HG02870 (cell line): ENCODE measurements around the gene POLR3G.

Experiments
- ATAC-seq: cut with Tn5 transposase; IDR thresholded peaks from one replicate; pipeline ENCODE4 v1.9.1; 2021; ENCODE audit warnings: mild to moderate bottlenecking, moderate library complexity; ENCODE audit not compliant: unreplicated experiment

POLR3G gene

GRCh38 chr5:90474235-90475107, at the start of gene POLR3G, which contains the start of gene MBLAC2:
TSS of gene POLR3G (plus strand) at chr5:90474864. CDS start at chr5:90485568, 10,704 bp downstream.
TSS of gene MBLAC2 (minus strand) at chr5:90474771. CDS start at chr5:90474292, 479 bp downstream.
- peak; percentile 82 for ATAC-seq

- no peak for ATAC-seq
Observed at GRCh38 chr5:90434116-90434714, 40.4 kb upstream of the POLR3G start.

- no peak for ATAC-seq
Observed at GRCh38 chr5:90437663-90438062, 37.0 kb upstream of the POLR3G start.

GRCh38 chr5:90438100-90438499, 36.6 kb upstream of the POLR3G start:
- no peak for ATAC-seq

- ATAC-seq, result no peak
Observed at GRCh38 chr5:90440644-90441043, 34.0 kb upstream of the POLR3G start.

GRCh38 chr5:90446961-90447360, 27.7 kb upstream of the POLR3G start:
- ATAC-seq, result no peak

- ATAC-seq, result no peak
Observed at GRCh38 chr5:90461288-90461687, 13.4 kb upstream of the POLR3G start.

GRCh38 chr5:90472783-90473395, 1.8 kb upstream of the POLR3G start:
- ATAC-seq, result peak; percentile 6

GRCh38 chr5:90473396-90474234, 1.0 kb upstream of the POLR3G start:
- ATAC-seq, result peak; percentile 10

- no peak for ATAC-seq
Observed at GRCh38 chr5:90475436-90475980, 844 bp downstream of the POLR3G start.

GRCh38 chr5:90476391-90476790, 1.7 kb downstream of the POLR3G start:
- no peak for ATAC-seq

- no peak for ATAC-seq
Observed at GRCh38 chr5:90477073-90477472, 2.4 kb downstream of the POLR3G start.

GRCh38 chr5:90477621-90478215, 3.1 kb downstream of the POLR3G start:
- no peak for ATAC-seq

- no peak for ATAC-seq
Observed at GRCh38 chr5:90479611-90480385, 5.1 kb downstream of the POLR3G start.

- ATAC-seq, result no peak
Observed at GRCh38 chr5:90480699-90481098, 6.0 kb downstream of the POLR3G start.

GRCh38 chr5:90483206-90483605, 8.5 kb downstream of the POLR3G start:
- no peak for ATAC-seq

- no peak for ATAC-seq
Observed at GRCh38 chr5:90484540-90484939, 9.9 kb downstream of the POLR3G start.

GRCh38 chr5:90488791-90489190, 14.1 kb downstream of the POLR3G start:
- ATAC-seq, result no peak

- no peak for ATAC-seq
Observed at GRCh38 chr5:90494043-90494442, 19.4 kb downstream of the POLR3G start.
